GM04504 (cell line): Measurements from ENCODE around the gene ZNF335.

Experiments used
- DNase-seq: peaks from one replicate; pipeline ENCODE4 v3.0.0-alpha.2; 2012; ENCODE audit warnings: low read depth

ZNF335 gene

DNA sequence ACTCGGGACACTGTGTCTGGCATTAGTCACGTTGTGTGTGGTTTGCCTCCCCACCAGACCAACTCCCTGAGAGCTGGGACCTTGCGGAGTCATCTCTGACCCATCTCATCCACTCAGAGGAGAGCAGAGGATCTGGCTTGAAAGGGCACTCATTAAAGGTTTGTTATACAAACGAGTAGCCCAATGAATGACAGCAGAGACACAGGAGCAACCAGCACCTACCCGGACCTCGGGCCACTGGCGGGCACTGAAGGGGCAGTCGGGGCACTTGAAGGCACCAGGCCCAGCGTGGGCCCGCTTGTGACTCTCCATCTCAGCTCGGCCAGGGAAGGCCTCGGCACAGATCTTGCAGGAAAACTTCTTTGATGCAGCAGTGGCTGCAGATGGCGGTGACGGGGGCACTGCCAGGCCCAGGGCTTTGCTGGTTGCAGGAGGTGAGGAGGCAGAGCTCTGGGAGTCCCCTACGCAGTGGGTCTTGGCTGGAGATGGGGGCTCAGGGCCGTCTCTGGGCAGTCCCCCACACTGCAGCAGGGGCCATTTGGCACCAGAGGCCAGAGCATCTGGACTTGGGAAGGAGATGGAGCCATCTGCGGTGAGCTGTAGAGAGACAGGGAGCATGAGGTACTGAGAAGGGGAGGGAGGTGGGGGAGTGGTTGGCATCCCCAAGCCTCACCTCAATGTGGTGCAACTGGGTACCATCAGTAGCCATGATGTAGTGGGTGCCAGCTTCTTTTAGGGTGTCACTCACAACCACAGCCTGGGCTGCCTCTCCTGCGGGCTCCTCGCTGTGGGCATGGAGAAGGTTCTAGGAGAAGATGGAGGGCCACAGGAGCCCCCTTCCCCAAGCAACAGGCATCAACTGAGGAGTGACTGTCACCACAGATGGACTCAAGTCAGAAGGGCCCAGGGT lies 19.8 kb downstream of the ZNF335 start:
- no peak for DNase-seq

DNA sequence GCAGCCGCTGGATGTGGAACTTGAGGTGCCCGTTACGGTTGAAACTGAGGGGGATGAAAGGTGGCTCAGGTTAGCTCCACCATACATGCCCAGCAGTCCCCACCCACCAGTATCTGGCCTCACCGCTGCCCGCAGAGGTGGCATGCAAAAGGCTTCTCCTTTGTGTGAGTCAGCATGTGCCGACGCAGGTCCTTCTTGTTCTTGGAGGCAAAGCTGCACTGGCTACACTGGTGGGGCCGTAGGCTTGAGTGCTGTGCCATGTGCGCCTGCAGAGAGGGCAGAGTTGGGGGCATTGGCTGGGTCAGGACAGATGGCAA lies 21.7 kb downstream of the ZNF335 start:
- DNase-seq = no peak

GRCh38 chr20:45949542-45950329 lies 22.3 kb downstream of the ZNF335 start:
- no peak for DNase-seq

DNA sequence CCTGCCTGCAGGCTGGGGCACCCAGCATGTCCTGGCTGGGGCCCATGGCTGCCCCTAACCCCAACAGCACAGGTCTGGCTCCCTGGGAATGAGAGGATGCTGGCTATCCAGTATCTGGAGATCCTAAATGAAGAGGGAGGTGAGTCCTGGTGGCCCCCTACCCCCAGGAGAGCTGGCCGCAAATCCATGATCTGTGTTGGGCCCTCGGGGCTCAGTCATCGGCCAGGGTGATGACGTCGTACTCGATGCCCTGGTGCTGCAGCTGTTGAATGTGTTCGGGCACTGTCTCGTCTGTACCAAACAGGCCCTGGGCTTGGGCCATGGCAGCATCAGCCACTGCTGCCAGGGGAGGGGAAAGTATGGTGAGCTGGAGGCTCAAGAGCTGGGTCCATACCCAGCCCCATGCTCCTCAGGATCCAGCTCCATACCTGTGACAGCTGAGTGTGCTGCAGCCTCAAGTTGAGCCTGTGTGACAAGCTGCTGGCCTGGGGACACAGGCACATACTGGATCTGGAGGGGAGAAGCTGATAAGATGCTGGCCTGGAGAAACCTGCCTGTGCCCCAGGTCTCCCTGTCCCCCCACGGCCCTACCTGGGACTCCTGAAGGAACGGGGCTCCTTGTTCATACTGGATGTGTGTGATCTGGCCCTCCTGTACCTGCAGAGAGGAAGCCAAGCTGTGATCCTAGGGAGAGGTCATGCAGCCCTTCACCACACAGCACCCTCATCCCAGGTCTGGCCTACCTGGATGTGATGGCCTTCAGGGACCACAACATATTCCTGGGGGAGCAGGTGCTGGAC lies 23.1 kb downstream of the ZNF335 start:
- no peak for DNase-seq

DNA sequence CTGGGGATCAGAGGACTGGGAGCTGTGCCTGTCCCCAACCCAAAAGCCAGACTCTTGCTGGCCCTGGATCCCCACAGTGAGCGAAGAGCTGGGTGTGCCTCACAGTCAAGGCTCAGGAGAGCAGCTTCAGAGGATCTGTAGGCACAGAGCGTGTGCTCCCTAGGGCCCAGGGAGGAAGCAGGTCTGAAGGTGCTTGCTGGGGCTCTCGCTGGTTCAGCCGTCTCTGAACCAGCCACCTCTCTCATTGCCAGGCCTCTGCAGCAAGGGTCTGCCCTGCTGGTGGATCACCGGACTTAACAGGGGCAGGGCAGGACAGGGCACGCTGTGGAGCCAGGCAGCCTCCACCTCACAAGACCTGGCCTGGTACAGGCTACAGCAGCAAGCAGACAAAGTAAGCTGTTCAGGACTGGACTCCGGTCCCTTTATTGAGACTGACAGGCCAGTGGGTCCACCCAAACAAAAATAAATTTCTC lies 23.7 kb downstream of the ZNF335 start:
- no peak for DNase-seq

- DNase-seq = no peak
Observed at GRCh38 chr20:45947110-45947866, 24.7 kb downstream of the ZNF335 start.

DNA sequence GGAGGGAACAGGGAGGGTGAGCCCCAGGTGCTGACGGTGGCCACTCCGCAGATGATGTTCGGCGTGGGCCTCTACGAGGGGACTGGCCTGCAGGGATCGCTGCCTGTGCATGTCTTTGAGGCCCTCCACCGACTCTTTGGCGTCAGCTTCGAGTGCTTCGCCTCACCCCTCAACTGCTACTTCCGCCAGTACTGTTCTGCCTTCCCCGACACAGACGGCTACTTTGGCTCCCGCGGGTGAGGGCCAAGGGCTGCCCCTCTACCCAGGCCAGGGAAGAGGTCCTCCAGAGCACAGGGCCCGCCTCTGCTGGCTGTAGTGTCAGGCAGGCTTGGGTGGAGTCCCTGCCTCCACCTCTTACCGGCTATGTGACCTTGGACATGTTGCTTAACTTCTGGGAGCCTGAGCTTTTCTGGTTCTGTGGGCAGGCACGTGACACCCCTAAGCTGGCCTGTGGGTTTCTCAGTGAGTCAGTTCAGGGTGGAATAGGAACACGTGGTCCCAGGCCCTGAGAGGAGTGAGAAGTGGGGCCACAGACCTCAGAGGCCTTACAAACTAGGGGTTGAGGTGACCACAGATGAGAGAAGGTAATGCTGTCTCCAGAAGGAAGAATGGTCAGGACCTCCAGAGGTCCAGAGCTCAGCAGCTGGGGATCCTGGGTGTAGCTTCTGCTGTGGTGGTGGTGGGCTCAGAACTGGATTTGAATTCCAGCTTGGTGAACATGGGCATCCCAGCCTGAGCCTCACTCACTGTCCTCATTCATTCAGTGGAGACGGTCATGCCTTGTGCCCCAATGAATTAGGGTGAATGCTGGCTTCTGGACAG lies 25.6 kb downstream of the ZNF335 start:
- DNase-seq = no peak

DNA sequence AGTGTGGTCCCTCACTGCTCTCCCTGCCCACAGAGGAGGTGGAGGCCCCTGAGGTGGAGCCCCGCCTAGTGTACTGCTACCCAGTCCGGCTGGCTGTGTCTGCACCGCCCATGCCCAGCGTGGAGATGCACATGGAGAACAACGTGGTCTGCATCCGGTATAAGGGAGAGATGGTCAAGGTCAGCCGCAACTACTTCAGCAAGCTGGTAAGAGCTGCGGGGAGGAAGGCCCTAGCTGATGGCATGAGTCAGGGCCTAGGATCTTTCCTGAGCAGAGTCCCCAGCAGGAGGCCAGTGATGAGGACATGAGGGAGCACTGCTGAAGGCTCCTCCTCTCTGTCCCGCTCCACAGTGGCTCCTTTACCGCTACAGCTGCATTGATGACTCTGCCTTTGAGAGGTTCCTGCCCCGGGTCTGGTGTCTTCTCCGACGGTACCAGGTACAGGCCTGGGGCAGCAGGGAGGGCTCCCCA lies 26.3 kb downstream of the ZNF335 start:
- DNase-seq = no peak

DNA sequence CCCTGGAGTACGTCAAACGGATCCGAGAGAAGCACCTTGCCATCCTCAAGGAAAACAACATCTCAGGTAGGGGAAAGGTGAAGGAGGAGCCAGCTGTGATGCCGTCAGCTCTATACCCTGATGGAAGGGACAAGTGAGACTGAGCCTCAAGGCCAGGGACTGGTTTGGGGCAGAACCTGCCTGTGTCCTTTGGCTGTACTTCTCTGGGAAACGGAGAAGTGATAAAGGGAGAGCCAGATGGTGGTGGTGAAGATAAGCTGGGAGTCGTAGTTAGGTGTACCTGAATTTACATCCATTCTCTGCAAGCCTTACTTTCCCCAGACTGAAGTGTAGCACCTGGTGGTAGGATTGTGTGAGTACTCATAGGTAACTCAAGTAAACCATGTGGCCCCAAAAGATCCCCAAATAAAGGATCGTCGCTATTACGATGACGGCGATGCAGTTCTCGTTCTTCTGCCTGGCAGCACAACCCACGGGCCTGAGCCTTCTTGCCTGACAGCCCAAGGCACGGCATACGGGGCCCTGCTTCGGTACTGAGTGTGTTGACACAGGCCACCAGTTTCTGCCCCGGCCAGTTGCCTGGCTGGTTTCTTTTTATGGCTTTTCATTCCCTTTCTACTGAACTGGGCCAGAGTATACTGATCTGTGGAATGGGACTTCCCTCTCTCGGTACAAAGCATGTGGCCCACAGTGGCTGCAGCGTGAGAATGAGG lies 26.9 kb downstream of the ZNF335 start:
- DNase-seq = no peak

GRCh38 chr20:45944151-45944964 lies 27.6 kb downstream of the ZNF335 start:
- DNase-seq = no peak

- DNase-seq = no peak
Observed at GRCh38 chr20:45943613-45944012, 28.4 kb downstream of the ZNF335 start.

- no peak for DNase-seq
Observed at GRCh38 chr20:45940469-45940868, 31.5 kb downstream of the ZNF335 start.

DNA sequence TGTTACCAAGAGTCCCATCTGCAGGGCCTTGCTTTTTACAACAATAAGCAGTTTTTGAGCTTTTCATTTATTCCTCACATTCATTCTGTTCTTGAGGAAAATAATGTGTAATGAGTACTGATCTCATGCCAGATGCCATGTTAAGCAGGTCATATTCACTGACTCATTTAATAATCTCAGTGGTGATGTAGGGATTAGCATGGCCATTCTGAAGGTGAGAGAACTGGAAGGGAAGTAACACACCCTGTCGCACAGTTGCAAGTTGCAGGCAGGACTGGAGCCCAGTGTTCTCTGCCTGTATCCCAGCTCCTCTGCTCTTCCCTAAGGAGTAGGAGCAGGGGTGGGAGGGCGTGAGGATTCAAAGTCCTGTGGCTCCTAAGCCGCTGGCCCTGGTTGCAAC lies 31.9 kb downstream of the ZNF335 start:
- DNase-seq = no peak

DNA sequence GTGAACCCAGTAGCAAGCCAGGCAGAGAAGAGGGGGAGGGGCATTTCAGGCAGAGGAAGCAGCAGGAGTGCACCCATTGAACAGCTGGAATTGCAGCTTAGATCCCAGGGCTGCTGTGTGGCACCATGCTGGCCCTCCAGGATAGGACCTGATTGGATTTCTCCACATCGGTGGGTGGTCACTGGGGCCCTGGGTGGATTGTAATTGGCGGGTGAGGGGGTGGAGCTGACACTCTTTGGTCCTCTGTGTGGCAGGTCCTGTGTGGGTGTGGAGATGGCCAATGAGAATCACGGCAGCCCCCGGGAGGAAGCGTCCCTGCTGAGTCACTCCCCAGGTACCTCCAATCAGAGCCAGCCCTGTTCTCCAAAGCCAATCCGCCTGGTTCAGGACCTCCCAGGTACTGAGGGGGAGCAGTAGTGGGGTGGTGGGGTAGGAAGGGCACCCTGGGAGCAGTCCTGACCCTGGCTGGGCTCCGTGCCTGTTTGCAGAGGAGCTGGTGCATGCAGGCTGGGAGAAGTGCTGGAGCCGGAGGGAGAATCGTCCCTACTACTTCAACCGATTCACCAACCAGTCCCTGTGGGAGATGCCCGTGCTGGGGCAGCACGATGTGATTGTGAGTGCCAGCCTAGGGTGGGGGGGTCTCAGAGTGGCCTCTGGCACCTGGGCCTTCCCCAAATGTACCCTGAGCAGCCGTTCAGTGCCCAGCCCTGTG lies 33.1 kb downstream of the ZNF335 start:
- no peak for DNase-seq

- no peak for DNase-seq
Observed at GRCh38 chr20:45937765-45938164, 34.2 kb downstream of the ZNF335 start.

DNA sequence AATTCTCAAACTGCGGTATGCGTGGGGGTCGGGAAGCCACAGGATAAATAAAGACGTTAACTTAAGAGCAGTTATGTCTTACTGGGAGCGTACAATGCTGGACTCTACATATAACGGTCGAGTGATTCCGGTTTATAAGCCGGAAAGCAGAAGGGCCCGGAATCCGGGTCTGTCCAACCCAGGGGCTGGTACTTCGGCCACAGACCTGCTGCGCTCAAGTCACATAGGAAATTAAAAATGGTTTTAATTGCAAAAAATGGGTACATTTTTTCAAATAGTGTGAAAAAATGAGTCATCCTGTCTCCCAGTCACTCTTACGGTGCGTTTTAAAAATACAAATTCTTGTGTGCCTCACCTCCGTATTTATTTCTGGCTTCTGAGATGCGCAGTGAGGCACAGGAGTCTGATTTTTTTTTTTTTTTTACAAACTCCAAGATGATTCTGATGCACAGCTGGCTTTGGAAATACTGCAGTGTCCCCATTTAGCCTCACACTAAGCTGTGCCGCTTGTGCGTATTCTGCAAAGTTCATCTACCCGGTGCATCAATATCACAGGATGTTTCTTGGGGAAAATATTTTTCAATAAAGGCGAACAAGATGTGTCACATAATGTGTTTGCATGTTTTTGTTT lies 36.5 kb downstream of the ZNF335 start:
- DNase-seq = no peak

- DNase-seq = peak; percentile 96
Observed at GRCh38 chr20:45934586-45935415, 37.2 kb downstream of the ZNF335 start, which contains the start of gene PCIF1. PCIF1 (plus strand) TSS chr20:45934683; CDS start chr20:45939000, 4,317 bp downstream.
